CD4-positive, alpha-beta T cell treated with Interleukin-17A for 1 hour (primary cell): Measurements from ENCODE around the gene CNKSR1.
A peak's percentile ranks its signal among the peaks of the same experiment; 100 is the strongest.

ENCODE experiments used
- DNase-seq: peaks from one replicate; pipeline ENCODE4 v3.0.0-alpha.2; 2020

Gene CNKSR1

GRCh38 chr1:26233903-26234643, 56.8 kb downstream of the CNKSR1 start, which contains the start of gene CEP85:
Gene CEP85 (plus strand): TSS chr1:26234200. CDS start chr1:26239784, 5,584 bp downstream.
- peak; percentile 99 for DNase-seq

GRCh38 chr1:26234644-26235370, 57.5 kb downstream of the CNKSR1 start:
- peak; percentile 36 for DNase-seq

- DNase-seq = no peak
Measured at GRCh38 chr1:26237230-26237966, 60.1 kb downstream of the CNKSR1 start.
